ENCODE measurements around the gene C5orf47.
A peak's percentile ranks its signal among the peaks of the same experiment; 100 is the strongest.

The C5orf47 gene

DNA sequence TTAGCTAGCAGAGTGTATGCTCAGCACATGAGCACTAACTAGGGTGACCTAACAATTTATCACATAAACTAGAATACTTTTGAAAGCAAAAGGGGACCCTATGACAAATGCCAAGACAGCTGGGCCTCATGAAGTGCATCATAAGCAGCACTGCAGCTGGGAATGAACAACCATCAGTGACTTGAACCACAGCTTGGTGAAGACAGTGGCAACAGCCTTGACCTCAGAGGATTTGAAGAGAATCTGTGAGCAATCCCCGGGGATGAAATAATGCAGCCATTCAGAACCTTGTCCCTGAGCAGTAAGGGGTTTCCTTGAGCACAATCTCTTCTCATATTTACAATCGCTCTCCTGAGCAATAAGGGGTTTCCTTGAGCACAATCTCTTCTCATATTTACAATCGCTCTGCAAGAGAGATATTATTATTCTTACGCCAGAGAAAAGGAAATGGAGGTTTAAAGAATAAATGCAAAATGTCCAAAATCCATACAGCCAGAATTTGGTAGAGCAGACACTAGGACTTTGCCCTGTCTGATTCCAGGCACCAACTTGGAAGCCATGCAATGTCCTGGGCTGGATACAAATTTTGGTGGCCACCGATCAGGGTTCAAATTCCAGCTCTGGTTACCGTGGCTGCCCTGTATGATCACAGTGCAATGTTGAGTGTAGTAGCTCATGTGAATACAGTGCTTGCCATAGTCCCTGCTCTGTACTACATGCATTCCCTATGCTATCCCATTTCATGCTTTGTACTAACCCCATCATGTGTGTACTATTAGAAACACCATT, 55.7 kb downstream of the C5orf47 start:
- no peak for DNase-seq

DNA sequence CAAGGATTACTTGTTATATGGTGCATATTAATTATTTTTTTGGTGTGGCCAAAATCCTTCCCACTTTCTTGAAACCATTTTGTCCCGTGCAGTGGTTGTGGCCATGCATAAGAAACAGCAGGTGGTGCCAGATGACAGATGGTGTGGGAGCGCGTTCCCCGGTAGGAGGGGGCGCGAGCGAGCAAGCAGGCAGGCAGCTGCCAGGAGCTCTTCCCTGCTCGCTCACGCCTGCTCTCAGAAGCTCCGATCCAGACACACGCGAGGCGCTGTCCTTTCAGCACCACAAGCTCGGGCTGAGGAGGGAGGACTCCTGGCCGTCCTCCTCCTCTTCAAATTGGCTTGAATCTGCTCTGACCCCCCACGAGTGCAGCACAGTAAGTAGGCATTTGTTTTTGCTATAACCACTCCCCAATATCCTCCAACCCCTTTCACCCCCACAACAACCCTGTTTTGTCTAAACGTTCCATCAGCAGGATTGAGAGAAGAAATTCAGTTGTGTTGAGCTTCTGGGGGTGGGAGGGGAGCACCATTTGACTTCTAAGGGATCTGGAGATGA, 56.6 kb downstream of the C5orf47 start, which contains the start of gene NSG2:
Gene NSG2, plus strand, starts transcription at position 237 of the 556 bp plus-strand sequence. CDS start 1,050 bp downstream, outside the sequence.
- DNase-seq = peak; percentile 92

DNA sequence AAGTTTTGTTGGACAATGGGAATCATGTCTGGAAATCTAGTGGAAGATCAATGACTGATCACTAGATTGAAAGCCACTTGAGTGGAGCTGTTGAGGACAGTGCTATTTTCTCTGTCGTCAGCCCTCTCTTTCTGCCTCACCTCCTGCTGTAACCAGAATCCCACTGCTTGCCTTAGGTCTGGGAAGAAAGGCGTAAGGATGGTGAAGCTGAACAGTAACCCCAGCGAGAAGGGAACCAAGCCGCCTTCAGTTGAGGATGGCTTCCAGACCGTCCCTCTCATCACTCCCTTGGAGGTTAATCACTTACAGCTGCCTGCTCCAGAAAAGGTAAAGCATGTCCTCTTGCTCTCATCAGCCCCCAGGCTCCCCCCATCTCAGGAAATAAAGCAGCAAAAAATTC, 57.6 kb downstream of the C5orf47 start:
- no peak for DNase-seq

DNA sequence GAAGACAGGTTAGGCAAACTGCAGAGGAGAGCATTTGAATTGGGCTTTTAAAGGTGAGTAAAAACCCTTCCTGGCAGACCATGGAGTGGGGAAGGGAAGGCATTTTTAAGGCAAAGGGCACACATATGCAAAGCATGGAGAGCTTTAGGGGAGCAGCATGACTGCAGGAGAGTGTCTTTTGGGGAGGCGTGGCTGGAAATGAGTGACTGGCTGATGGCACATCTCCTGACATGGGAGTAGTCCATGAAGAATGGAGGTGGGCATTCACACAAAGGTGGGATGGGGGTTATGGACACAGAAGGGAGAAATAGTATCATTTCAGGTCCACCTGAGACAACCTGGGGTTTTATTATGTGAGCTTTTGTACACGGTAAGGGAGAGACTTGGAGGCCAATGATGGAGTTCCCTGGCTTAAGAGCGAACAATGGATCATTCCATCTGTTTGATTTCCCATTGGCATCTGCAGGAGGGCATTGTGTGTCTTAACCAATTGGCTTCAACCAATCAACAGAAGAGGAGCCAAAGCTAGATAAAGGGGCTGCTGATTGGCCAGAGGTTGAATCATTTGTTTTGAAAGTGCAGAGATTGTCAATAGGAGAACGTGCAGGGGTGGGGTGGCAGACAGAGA, 58.6 kb downstream of the C5orf47 start:
- DNase-seq = no peak

DNA sequence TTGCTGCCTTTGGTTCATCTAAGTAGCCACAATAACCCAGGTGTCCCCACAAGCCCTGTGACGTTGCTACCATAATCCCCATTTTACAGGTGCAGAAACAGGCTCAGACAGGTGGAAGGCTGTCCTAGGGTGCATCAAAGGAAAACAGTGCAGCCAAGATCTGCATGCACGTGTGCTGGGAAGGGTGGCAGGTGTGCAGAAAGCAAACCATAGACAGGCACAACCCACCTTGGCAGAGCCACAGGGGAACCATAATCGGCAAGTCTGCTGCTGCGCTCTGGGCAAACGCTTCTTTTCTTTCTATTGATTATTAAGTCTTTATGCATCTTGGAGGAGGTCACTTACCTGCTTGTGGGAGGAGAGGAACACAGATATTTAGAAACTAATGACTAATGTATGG, 63.7 kb downstream of the C5orf47 start:
- no peak for DNase-seq

DNA sequence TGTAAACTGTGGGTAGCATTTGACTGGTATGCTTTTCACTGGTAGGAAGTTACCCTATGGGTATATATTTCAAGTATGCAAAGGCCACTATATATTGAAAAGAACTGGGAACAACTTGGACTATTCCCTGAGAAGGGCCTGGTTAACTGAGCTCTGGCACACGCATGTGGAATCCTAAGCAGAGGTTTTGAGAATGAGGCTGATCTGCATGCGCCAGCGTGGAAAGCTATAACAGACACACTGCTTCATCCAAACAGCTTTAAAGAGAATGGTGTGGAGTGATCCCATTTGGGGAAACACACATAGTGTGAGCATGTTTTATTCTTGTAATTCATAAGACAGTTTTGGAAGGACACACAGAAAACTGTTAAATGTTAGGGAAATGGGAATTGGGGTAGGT, 64.9 kb downstream of the C5orf47 start:
- no peak for DNase-seq

Measured in retina (tissue), 1 donor.